Measurements from ENCODE around the gene DPT.

DPT gene

GRCh38 chr1:168755800-168756418 is 26.9 kb upstream of the DPT start:
- no peak for TF ChIP-seq ZNF274 (IDR thresholded peaks at IDR 0.05; ENCODE audit: low read depth, low read length)
- no peak overlapping the region for H3K4me3 ChIP-seq (ENCODE audit: low read length)

GRCh38 chr1:168752171-168752832 is 23.3 kb upstream of the DPT start:
- H3K4me3 ChIP-seq (ENCODE audit: low read length): no peak overlapping the region
- TF ChIP-seq ZNF274 (IDR thresholded peaks at IDR 0.05; ENCODE audit: low read depth, low read length): no peak

GRCh38 chr1:168751195-168751650 is 22.2 kb upstream of the DPT start:
- no peak overlapping the region for H3K4me3 ChIP-seq (ENCODE audit: low read length)

GRCh38 chr1:168742994-168743650 is 14.1 kb upstream of the DPT start:
- TF ChIP-seq ZNF274 (IDR thresholded peaks at IDR 0.05; ENCODE audit: low read depth, low read length): no peak
- H3K4me3 ChIP-seq (ENCODE audit: low read length): no peak overlapping the region

More at GRCh38 chr1:168751195-168751650, 22.2 kb upstream of the DPT start:
- no peak for TF ChIP-seq ZNF274 (IDR thresholded peaks at IDR 0.05; ENCODE audit: low read depth, low read length)

- no peak for TF ChIP-seq ZNF274 (IDR thresholded peaks at IDR 0.05; ENCODE audit: low read depth, low read length)
- H3K4me3 ChIP-seq (ENCODE audit: low read length): no peak overlapping the region
Observed at GRCh38 chr1:168742386-168742785, 13.4 kb upstream of the DPT start.

- no peak overlapping the region for H3K4me3 ChIP-seq (ENCODE audit: low read length)
- no peak for TF ChIP-seq ZNF274 (IDR thresholded peaks at IDR 0.05; ENCODE audit: low read depth, low read length)
Observed at GRCh38 chr1:168739908-168740307, 10.9 kb upstream of the DPT start.

- no peak for TF ChIP-seq ZNF274 (IDR thresholded peaks at IDR 0.05; ENCODE audit: low read depth, low read length)
- H3K4me3 ChIP-seq (ENCODE audit: low read length): no peak overlapping the region
Observed at GRCh38 chr1:168736520-168736919, 7.5 kb upstream of the DPT start.

- no peak overlapping the region for H3K4me3 ChIP-seq (ENCODE audit: low read length)
- no peak for TF ChIP-seq ZNF274 (IDR thresholded peaks at IDR 0.05; ENCODE audit: low read depth, low read length)
Observed at GRCh38 chr1:168735974-168736373, 7.0 kb upstream of the DPT start.

- H3K4me3 ChIP-seq (ENCODE audit: low read length): no peak overlapping the region
- TF ChIP-seq ZNF274 (IDR thresholded peaks at IDR 0.05; ENCODE audit: low read depth, low read length): no peak
Observed at GRCh38 chr1:168734946-168735345, 5.9 kb upstream of the DPT start.

GRCh38 chr1:168734271-168734670 is 5.3 kb upstream of the DPT start:
- no peak overlapping the region for H3K4me3 ChIP-seq (ENCODE audit: low read length)
- no peak for TF ChIP-seq ZNF274 (IDR thresholded peaks at IDR 0.05; ENCODE audit: low read depth, low read length)

- TF ChIP-seq ZNF274 (IDR thresholded peaks at IDR 0.05; ENCODE audit: low read depth, low read length): no peak
- no peak overlapping the region for H3K4me3 ChIP-seq (ENCODE audit: low read length)
Observed at GRCh38 chr1:168733241-168733640, 4.2 kb upstream of the DPT start.

- no peak for TF ChIP-seq ZNF274 (IDR thresholded peaks at IDR 0.05; ENCODE audit: low read depth, low read length)
Observed at GRCh38 chr1:168732736-168733135, 3.7 kb upstream of the DPT start.

GRCh38 chr1:168731244-168731953 is 2.4 kb upstream of the DPT start:
- no peak overlapping the region for H3K4me3 ChIP-seq (ENCODE audit: low read length)
- TF ChIP-seq ZNF274 (IDR thresholded peaks at IDR 0.05; ENCODE audit: low read depth, low read length): no peak

More at GRCh38 chr1:168732736-168733135, 3.7 kb upstream of the DPT start:
- no peak overlapping the region for H3K4me3 ChIP-seq (ENCODE audit: low read length)

- no peak for TF ChIP-seq ZNF274 (IDR thresholded peaks at IDR 0.05; ENCODE audit: low read depth, low read length)
- H3K4me3 ChIP-seq (ENCODE audit: low read length): no peak overlapping the region
Observed at GRCh38 chr1:168729405-168729802, 398 bp upstream of the DPT start.
